Glomerular visceral epithelial cell (primary cell): ENCODE measurements around the gene HDAC5.

Experiments
- DNase-seq: peaks from one replicate; pipeline ENCODE4 v3.0.0-alpha.2; 2016; ENCODE audit errors: extremely low spot score

HDAC5 gene

GRCh38 chr17:44087319-44087718 is 36.1 kb downstream of the HDAC5 start:
- DNase-seq, result no peak

DNA sequence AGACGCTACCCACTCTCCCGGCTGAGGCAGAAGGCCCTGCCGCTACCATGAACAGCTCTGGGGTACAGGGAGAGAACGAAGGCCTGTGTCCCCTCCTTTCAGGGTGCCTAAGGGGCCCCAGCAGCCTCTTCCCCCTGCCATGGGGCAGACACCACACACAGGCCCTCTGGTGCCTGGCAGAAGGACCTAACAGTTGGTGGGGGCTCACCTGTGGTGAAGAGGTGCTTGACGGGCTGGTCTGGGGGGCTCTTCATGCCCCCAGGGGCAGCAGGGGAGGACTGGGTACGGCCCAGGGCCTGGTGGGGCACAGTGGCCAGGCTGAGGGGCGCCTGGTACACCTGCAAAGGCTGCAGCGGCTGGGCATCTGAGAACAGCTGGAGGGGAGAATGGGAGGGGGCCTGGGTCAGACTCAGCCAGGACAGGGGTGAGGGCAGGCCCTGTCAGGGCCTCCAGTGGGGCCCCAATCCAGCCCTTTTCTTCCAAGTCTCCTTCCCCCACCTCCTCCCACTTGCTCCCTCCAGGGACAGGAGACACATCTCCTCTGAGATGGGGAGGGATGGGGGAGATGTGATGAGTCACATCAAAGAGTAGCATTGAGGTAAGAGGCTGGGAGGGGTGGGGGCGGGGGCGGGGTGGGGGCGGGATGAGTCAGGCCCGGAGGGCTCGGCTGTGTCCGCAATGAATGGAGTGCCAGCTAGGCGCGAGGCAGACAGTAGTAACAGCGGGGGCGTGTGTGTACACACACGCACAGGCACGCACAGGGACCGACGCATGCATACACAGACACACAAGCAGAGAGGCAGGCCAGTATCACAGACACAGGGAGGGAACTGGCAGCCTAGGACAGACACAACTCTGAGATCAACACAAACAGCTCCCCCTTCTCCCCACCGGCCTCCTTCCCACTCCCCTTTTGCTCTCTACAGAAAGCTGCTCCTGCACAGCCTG is 36.8 kb downstream of the HDAC5 start:
- DNase-seq, result peak; percentile 91

DNA sequence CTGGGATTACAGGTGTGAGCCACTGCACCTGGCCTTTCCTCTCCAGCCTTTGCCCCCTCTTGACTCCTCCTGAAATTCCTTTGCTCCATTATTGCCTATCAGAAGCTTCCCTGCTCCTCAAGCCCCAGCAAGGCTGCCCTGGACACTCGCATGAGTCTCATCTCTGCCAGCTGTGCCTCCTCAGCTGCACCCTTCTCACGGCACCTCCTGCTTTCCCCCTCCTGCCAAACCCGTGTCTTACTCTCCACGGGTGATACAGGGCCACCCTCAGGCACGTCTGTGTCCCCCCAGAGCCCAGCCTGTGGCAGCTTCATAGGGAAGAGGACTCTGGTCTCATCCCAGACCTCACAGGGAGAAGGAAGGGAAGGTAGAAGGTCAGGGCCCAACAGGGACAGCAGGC is 37.5 kb downstream of the HDAC5 start:
- DNase-seq, result no peak

GRCh38 chr17:44084921-44085320 is 38.5 kb downstream of the HDAC5 start:
- DNase-seq, result no peak

DNA sequence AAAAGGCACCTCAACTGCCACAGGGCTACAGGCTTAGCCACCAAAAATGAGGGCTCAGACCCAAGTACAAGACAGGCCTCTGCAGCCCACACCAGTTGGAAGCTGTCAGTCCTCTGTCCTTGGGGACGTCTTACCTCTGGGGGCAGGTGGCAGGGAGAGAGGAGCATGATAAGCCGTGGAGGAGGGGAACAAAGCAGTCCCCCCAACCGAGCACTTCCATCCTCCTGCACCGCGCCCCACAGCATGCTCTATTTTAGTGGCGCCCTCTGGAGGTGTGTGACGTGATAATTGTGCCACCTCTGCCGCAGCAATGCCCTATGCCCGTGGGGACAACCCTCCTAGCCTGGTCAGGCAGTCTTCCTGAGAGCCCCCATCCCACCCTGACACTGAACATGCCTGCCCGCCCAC is 39.3 kb downstream of the HDAC5 start:
- no peak for DNase-seq

DNA sequence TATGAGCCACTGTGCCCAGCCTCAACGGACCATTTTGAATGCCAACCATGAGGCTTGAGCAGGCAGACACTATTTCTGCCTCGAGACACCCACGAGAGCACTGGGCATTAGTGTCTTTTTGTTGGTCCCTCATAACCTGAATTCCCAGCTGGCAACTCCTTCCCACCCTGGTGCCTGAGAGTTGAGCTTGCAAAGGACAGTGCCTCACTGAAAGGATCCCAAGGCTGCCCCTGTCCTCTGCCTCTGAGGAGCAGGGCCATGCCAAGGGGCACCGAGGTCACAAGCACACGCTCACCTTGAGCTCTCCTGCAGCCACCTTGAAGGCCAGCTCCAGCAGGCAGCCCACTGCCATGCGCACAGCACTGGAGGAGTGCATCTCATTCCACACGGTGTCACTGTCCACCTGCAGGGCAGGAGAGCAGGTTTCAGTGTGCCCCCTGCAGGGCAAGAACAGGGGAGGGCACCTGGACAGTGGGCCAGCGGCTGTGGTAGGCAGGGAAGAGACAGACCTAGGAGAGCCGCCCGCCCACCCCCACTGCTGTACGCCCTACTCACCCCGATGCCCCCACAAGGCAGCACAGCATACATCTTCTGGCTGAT is 40.1 kb downstream of the HDAC5 start:
- DNase-seq, result peak; percentile 61

DNA sequence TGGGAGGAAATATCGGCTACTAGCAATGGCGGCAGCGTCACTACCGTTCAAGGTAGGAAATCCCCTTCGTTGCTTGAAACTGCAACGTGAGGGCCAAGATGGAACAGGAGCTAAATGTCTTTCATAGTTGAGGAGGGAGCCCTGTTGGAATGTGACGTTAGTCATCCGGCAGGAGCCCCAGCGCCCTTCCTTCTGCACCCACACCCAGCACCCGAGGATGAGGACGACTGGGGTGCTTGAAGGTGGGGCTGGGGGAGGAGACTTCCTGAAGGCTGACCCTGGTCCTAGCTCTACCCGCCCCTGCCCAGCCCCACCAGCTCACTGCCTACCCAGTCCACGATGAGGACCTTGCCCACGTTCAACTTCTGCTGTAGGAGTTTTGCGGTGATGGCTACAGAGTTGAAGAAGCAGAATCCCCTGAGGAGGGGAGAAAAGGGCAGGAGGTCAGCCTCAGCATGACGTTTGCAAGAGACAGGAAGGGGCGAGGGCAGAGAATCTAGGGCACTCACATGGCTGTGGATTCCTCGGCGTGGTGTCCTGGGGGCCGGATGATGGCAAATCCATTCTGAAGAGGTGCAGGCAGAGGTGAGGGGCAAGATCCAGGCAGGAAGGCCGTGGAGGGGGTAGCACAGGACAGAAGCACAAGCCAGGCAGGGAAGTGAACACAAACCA is 41.0 kb downstream of the HDAC5 start:
- no peak for DNase-seq

GRCh38 chr17:44081681-44082080 is 41.8 kb downstream of the HDAC5 start:
- DNase-seq, result no peak

GRCh38 chr17:44079877-44080821 is 43.3 kb downstream of the HDAC5 start:
- DNase-seq, result no peak

DNA sequence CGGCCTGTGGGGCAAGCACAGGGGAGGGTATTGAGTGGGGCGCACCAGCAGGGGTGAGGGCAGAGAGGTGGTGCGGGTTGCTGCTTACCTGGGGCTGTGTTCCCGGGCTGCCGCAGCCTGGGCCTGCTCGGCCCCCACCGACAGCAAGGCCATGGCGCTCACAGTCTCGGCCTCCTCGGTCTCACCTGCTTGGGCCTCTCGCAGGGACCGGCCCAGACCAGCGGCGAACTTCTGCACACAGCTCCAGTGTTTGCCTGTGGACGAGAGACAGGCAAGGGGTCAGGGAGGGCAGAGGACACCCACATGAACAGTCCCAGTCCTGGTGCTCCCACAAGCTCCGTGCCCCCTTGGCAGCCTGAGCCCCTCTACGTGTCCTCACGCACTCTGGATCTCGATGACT is 45.0 kb downstream of the HDAC5 start:
- DNase-seq, result no peak

GRCh38 chr17:44077595-44077909 is 45.9 kb downstream of the HDAC5 start:
- DNase-seq, result no peak

- no peak for DNase-seq
Measured at GRCh38 chr17:44076716-44077594, 46.5 kb downstream of the HDAC5 start.

- no peak for DNase-seq
Measured at GRCh38 chr17:44075598-44076293, 47.7 kb downstream of the HDAC5 start.

DNA sequence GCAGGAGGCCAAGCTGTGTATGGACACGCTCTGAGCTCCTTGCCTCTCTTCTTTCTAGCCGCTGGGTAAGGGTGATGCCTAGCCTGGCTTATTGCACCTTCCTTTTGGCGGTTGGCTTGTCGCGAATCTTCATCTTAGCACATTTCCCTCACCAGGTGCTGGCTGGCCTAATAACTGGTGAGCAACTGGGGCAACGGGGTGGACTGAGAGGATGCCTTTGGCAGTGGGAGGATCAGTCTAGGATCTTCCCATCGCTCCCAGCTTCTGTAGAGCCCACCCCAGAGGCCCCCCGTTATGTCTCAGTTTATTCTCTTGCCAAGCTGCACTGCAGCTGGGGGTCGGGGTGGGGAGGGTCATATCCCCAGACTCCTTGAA is 48.5 kb downstream of the HDAC5 start:
- DNase-seq, result no peak

DNA sequence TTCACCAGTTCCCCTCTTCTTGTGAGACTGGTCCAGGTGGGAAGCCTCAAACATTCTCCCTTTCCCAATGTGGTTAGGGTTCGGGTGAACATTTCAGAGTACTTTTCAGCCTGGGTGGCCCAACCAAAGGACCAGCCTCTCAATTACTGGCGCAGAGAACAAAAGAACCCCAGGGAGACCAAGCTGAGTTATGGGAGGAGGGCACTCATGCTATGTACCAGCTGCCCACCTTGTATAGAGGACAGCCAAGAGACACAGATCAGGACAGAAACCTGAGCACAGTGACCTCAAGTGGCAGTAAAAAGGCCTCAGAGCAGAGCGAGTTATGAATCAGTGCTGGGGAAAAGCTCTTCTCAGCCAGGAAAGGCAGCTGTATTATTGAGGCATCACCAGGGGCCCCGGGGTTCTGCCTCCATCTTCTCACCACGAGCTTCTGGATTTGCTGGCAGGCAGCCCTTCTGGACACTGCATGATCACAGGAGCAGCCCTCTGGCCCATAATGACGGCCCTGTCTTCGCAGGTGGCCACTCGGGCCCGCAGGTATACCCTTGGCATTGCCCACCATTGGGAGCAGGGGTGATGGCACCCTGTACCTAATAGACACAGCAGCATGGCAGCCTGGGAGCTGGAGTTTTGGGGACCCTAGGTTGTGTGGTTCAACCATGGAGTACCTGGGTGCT is 49.1 kb downstream of the HDAC5 start:
- no peak for DNase-seq

- no peak for DNase-seq
Measured at GRCh38 chr17:44071772-44072171, 51.7 kb downstream of the HDAC5 start.

DNA sequence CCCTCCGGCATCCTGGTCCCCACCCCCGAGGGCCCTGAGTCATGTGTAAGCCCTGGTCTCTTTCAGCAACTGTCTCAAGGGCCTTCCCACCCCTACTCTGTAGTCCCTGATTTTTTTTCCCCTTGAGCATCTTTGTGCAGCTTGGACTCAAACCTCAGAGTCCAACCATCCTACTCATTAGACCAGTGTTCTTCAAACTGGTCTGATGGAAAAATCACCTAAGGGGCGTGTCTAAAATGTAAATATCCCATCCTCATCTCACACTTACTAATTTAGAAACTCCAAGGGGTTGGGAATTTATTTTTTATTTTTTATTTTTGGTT is 52.3 kb downstream of the HDAC5 start:
- no peak for DNase-seq

DNA sequence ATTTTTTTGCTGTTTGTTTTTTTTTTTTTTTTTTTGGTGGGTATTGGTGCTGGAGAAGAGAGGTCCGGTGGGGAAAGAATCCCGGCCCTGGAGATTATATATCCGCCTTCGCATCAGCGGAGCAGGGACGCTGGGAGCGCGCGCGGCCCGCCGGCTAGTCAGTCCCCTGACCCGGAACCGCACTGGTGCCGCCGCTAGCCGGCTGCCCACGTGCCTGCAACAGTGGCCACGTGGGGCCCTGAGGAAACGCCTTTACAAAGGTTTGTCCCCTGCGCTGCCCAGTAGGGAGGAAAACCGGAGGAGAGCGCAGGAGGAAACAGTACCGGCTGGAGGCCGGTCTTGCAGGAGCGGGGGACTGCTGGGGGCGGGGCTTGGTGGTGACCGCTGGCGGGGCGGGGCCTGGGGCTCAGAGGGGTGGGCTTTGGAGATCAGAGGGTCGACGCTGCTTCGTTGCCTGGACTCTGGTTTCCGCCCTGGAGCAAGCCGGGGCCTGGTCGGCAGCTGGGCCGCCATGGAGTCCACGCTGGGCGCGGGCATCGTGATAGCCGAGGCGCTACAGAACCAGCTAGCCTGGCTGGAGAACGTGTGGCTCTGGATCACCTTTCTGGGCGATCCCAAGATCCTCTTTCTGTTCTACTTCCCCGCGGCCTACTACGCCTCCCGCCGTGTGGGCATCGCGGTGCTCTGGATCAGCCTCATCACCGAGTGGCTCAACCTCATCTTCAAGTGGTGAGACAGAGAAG is 52.8 kb downstream of the HDAC5 start, which contains the start of gene G6PC3:
Gene G6PC3, plus strand, starts transcription at position 281 of the 743 bp plus-strand sequence. Its CDS starts 231 bp downstream, at position 512.
- DNase-seq, result peak; percentile 98

- no peak for DNase-seq
Measured at GRCh38 chr17:44069974-44070454, 53.4 kb downstream of the HDAC5 start.
